Activated CD4-positive, alpha-beta memory T cell treated with anti-CD3 and anti-CD28 coated beads for 36 hours (primary cell): ENCODE data around the gene SLC10A6. TPM values are rescaled to one million over a fixed set of nuclear protein-coding genes. Genes with fewer than 3 reads are reported as not detected.

Source experiments
- CTCF ChIA-PET: fragments of 350-600 bp; sonication (Branson Sonifier 250); formaldehyde crosslinking; loops from one replicate; lab custom pipeline; 2021; ENCODE audit warnings: antibody characterized with exemption, inconsistent platforms; lab: Charles Lee
- POLR2A ChIA-PET: fragments of 350-600 bp; sonication (Branson Sonifier 250); formaldehyde crosslinking; loops from one replicate; lab custom pipeline; 2021; ENCODE audit warnings: antibody characterized with exemption; lab: Charles Lee
- DNase-seq: peaks from one replicate; pipeline ENCODE4 v3.0.0-alpha.2; 2020
- H3K27ac Mint-ChIP-seq: one replicate; pipeline ENCODE4 v1.8.0; 2021; ENCODE audit warnings: mixed read lengths
- H3K27me3 Mint-ChIP-seq: one replicate; pipeline ENCODE4 v1.8.0; 2021; ENCODE audit warnings: mixed read lengths
- H3K36me3 Mint-ChIP-seq: one replicate; pipeline ENCODE4 v1.8.0; 2021; ENCODE audit warnings: mixed read lengths
- H3K4me1 Mint-ChIP-seq: one replicate; pipeline ENCODE4 v1.8.0; 2021; ENCODE audit warnings: low read depth, mixed read lengths
- H3K4me3 Mint-ChIP-seq: one replicate; pipeline ENCODE4 v1.8.0; 2021; ENCODE audit warnings: mild to moderate bottlenecking, mixed read lengths
- H3K9me3 Mint-ChIP-seq: one replicate; pipeline ENCODE4 v1.8.0; 2021; ENCODE audit warnings: mixed read lengths
- intact Hi-C: fragments of 100-400 bp; cut with micrococcal nuclease; formaldehyde crosslinking; loops from one replicate; pipeline ENCODE4 v1.15.1; 2023
- total RNA-seq, 2 experiments: library from RNA; stranded (reverse); gene quantifications; one replicate each; pipeline ENCODE4 v1.2.3, GENCODE V29; 2021

The SLC10A6 gene
- total RNA-seq, 2 experiments from 2014 or later = not detected

DNA sequence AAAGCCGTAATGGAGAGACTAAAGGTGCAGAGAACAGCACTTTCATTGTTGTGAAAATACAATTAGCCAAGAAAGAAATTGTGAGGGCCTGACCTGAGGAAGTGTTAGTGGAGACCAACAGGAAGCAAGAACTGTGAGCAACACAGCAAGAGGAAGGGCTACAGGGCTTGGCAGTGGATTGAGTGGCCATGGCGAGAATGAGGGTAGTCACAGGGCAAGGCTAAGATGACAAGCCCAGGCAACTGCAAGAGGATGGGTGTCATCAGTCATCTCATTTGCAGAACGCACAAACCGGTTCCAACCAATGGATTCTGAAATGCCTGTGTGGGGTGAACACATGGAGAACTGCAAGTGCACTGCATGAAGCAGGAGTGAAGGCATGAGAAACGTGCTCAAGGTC is 3.6 kb downstream of the SLC10A6 start:
- POLR2A ChIA-PET = no interaction called here
- H3K36me3 Mint-ChIP-seq = no peaks in the 10 kb centered on the region
- intact Hi-C loops = no loop called here
- peaks cover 6% of the 10 kb centered on the region for H3K27me3 Mint-ChIP-seq
- CTCF ChIA-PET = no interaction called here
- H3K4me3 Mint-ChIP-seq = no peak overlapping the region
- no peaks in the 10 kb centered on the region for H3K9me3 Mint-ChIP-seq
- no peaks in the 10 kb centered on the region for H3K4me1 Mint-ChIP-seq
- no peak overlapping the region for H3K27ac Mint-ChIP-seq
- DNase-seq = no peak

- ChIA-PET POLR2A (no interaction called here), CTCF (no interaction called here)
- peaks cover 3% of the 10 kb centered on the region for H3K27me3 Mint-ChIP-seq
- H3K9me3 Mint-ChIP-seq = no peaks in the 10 kb centered on the region
- no peaks in the 10 kb centered on the region for H3K36me3 Mint-ChIP-seq
- intact Hi-C loops = no loop called here
- H3K4me1 Mint-ChIP-seq = no peaks in the 10 kb centered on the region
- H3K27ac Mint-ChIP-seq = no peak overlapping the region
- no peak for DNase-seq
- no peak overlapping the region for H3K4me3 Mint-ChIP-seq
These were observed 7.9 kb downstream of the SLC10A6 start for GRCh38 chr4:86841309-86841708.

DNA sequence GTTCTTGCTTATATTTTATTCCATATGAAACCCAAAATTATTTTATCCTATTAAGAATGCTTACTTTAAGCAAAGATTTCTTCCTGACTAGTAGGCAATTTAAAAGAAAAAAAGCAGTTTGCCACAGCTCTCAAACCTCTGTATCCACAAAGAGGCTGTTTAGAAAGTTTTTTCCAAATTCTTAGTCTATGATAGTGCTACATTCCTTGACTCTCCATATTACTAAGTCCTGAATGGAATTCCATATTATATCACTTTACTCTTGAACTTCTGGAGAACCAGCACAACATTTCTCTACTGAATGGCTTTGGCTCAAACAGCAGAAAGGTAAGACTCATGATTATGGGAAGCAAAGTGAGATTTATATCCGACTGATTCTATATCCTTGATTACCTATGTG is 8.3 kb downstream of the SLC10A6 start:
- Mint-ChIP-seq H3K27ac (no peak overlapping the region), H3K27me3 (peaks cover 3% of the 10 kb centered on the region), H3K4me1 (no peaks in the 10 kb centered on the region), H3K4me3 (no peak overlapping the region), H3K36me3 (no peaks in the 10 kb centered on the region), H3K9me3 (no peaks in the 10 kb centered on the region)
- no peak for DNase-seq
- intact Hi-C loops = no loop called here
- POLR2A ChIA-PET = no interaction called here
- CTCF ChIA-PET = no interaction called here

DNA sequence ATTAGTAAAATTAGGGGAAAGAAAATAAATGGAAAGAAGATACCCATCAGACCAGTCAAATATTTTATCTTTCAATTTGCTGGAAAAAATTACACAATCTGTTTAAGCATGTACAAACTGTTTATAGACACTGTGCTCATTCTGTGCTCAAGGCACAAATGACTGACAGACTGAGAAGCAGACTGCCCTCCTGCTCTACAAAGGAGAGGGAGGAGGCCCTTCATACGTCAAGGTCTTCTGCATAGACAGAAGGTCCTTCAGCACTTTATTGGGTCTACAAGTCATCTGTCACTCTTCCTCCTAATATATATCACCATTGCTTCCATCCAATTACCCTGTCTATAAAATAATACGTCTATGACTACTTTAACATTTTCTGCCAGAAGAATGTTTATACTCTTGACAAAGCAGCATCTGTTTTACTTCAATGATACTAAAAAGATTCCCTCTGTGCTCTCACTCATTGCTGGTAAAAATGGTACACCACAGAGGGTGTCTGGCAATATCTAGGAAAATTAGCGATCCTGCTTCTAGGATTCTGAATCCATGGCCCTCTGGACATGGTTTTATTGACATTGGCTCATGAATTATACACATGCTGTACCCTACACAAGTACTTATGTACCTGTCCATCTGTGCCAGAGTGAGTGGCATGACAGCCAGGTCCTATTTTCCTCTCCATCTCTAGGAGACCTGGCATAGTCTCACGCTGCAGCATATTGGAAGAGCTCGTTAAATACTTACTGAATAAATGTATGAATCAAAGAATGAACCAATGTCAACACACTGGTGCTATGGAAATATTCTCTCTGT is 11.3 kb downstream of the SLC10A6 start:
- Mint-ChIP-seq H3K4me1 (no peaks in the 10 kb centered on the region), H3K27ac (no peak overlapping the region), H3K9me3 (no peaks in the 10 kb centered on the region), H3K4me3 (no peak overlapping the region), H3K27me3 (no peaks in the 10 kb centered on the region), H3K36me3 (no peaks in the 10 kb centered on the region)
- no peak for DNase-seq
- CTCF ChIA-PET = no interaction called here
- POLR2A ChIA-PET = no interaction called here
- intact Hi-C loops = no loop called here

DNA sequence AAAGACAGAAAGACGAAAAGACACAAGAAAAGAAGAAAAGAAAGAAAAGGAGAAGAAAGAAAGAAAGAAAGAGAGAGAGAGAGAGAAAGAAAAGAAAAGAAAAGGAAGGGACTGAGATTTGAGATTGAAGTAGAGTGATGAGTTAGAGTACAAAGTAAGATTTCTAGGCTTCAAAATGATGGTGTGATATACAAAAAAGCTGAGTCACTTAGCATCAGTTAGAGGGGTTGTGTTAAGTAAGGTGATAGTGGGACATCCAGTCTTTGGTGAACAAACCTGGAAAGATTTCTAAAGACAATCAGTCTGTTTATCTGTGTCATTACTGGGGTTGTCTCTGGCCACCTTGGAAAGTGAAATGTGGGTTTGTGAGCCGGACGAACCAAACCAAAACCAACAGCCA is 13.5 kb downstream of the SLC10A6 start:
- Mint-ChIP-seq H3K36me3 (no peaks in the 10 kb centered on the region), H3K27ac (no peak overlapping the region), H3K4me3 (no peak overlapping the region), H3K27me3 (no peaks in the 10 kb centered on the region), H3K9me3 (no peaks in the 10 kb centered on the region), H3K4me1 (no peaks in the 10 kb centered on the region)
- DNase-seq = no peak
- ChIA-PET CTCF (no interaction called here), POLR2A (no interaction called here)
- intact Hi-C loops = no loop called here

- POLR2A ChIA-PET = no interaction called here
- Mint-ChIP-seq H3K9me3 (no peaks in the 10 kb centered on the region), H3K4me1 (no peaks in the 10 kb centered on the region), H3K4me3 (no peak overlapping the region), H3K27me3 (no peaks in the 10 kb centered on the region), H3K36me3 (no peaks in the 10 kb centered on the region), H3K27ac (no peak overlapping the region)
- CTCF ChIA-PET = no interaction called here
- DNase-seq = no peak
- intact Hi-C loops = no loop called here
These were observed 14.3 kb downstream of the SLC10A6 start for GRCh38 chr4:86834901-86835300.

GRCh38 chr4:86833615-86834014 is 15.6 kb downstream of the SLC10A6 start:
- Mint-ChIP-seq H3K4me1 (no peaks in the 10 kb centered on the region), H3K9me3 (no peaks in the 10 kb centered on the region), H3K4me3 (no peak overlapping the region), H3K27me3 (no peaks in the 10 kb centered on the region), H3K36me3 (no peaks in the 10 kb centered on the region), H3K27ac (no peak overlapping the region)
- POLR2A ChIA-PET = no interaction called here
- intact Hi-C loops = no loop called here
- DNase-seq = no peak
- CTCF ChIA-PET = no interaction called here

DNA sequence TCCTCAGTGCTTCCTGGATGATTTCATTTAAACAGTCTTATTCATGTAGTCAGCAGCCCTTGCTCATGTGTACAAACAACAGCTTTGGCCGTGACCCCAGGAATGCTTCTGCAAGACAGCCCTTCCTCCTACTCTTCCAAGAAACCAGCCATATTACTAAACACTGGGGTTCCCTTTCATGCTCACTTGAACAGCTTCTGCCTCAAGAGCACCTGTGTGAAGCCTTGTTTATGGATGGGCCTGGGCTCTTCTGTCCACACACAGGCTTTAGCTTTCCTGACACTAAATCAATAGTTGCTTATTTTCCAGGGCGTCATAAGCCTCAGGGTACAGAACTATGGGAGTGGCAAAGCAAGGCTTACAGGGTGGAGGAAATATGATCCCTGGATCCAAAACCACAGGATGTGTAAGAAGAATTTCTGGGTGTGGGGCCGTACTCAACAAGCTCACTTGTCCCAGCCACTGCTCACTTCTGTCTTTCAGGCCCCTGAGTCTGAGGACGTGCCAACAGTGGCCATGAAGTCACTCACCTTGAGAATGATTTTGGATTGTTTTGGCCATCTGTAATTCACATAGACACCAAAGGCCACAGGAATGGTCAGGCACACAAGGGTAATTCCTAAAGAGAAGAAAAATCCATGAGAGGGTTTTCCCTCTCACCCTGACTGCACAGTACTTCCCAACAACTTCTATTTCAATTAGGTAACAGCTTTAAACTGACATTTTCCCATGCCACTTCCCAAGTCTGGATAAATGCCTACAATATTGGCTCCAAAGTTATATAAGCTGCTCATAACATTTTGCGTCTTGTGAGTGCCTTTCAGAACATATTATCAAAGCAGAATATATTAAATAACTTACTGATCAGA is 17.7 kb downstream of the SLC10A6 start:
- Mint-ChIP-seq H3K4me3 (no peak overlapping the region), H3K9me3 (no peaks in the 10 kb centered on the region), H3K4me1 (no peaks in the 10 kb centered on the region), H3K36me3 (no peaks in the 10 kb centered on the region), H3K27me3 (no peaks in the 10 kb centered on the region), H3K27ac (no peak overlapping the region)
- DNase-seq = no peak
- intact Hi-C loops = no loop called here
- ChIA-PET CTCF (no interaction called here), POLR2A (no interaction called here)

- H3K4me3 Mint-ChIP-seq = no peak overlapping the region
- ChIA-PET POLR2A (no interaction called here), CTCF (no interaction called here)
- H3K36me3 Mint-ChIP-seq = no peaks in the 10 kb centered on the region
- H3K27me3 Mint-ChIP-seq = no peaks in the 10 kb centered on the region
- no peak for DNase-seq
- H3K9me3 Mint-ChIP-seq = no peaks in the 10 kb centered on the region
- no peaks in the 10 kb centered on the region for H3K4me1 Mint-ChIP-seq
- no peak overlapping the region for H3K27ac Mint-ChIP-seq
- intact Hi-C loops = no loop called here
These were observed 23.7 kb downstream of the SLC10A6 start for GRCh38 chr4:86825511-86825910.

DNA sequence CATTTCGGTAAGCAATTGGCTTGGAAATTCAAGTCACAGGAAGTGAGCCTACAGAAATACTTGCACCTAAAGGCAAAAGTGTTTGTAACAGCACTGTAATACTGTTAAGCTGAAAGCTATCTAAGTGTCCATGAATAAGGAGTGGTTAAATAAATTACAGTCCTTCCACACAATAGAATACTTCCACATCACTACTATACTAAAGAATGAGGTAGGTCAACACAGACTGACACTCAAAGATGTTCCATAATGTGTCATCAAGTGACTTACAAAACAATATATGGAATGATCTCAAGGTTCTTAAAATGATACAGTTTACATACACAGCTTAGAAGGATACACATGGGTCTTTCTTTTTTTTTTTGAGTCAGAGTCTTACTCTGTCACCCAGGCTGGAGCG is 27.0 kb downstream of the SLC10A6 start:
- intact Hi-C loops = no loop called here
- Mint-ChIP-seq H3K4me1 (no peaks in the 10 kb centered on the region), H3K27ac (no peak overlapping the region), H3K9me3 (no peaks in the 10 kb centered on the region), H3K27me3 (no peaks in the 10 kb centered on the region), H3K4me3 (no peak overlapping the region), H3K36me3 (no peaks in the 10 kb centered on the region)
- CTCF ChIA-PET = no interaction called here
- POLR2A ChIA-PET = no interaction called here
- no peak for DNase-seq

DNA sequence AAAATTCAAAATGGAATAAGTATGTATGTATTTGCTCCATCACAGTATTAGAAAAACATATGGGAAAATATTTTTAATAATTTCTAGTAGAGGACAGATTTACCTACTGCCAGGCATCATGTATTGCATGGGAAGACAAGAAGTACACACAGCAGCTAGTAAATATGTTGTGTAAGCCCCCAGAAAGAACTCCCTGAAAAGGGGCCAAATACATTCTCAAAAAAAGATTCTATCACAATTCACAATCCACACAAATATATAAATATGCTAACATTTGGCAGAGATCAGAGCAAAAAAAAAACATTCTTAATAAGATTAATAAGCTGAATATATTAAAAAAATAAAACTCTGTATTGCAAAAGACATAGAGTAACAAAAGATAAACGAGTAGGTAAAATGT is 28.0 kb downstream of the SLC10A6 start:
- no peaks in the 10 kb centered on the region for H3K36me3 Mint-ChIP-seq
- no peaks in the 10 kb centered on the region for H3K27me3 Mint-ChIP-seq
- H3K27ac Mint-ChIP-seq = no peak overlapping the region
- H3K4me3 Mint-ChIP-seq = no peak overlapping the region
- intact Hi-C loops = no loop called here
- H3K4me1 Mint-ChIP-seq = no peaks in the 10 kb centered on the region
- no peak for DNase-seq
- peaks cover 4% of the 10 kb centered on the region for H3K9me3 Mint-ChIP-seq
- ChIA-PET POLR2A (no interaction called here), CTCF (no interaction called here)

- CTCF ChIA-PET = no interaction called here
- intact Hi-C loops = no loop called here
These were observed 29.6 kb downstream of the SLC10A6 start for GRCh38 chr4:86819561-86819960.

More at GRCh38 chr4:86819561-86819960, 29.6 kb downstream of the SLC10A6 start:
- H3K27ac Mint-ChIP-seq = no peak overlapping the region
- POLR2A ChIA-PET = no interaction called here
- H3K4me3 Mint-ChIP-seq = no peak overlapping the region
- no peak for DNase-seq
- peaks cover 17% of the 10 kb centered on the region for H3K9me3 Mint-ChIP-seq
- no peaks in the 10 kb centered on the region for H3K27me3 Mint-ChIP-seq
- no peaks in the 10 kb centered on the region for H3K4me1 Mint-ChIP-seq
- no peaks in the 10 kb centered on the region for H3K36me3 Mint-ChIP-seq
